WTC11 (cell line): Measurements from ENCODE around the gene CYP2C9. TPM values are rescaled to one million over a fixed set of nuclear protein-coding genes. Genes with fewer than 3 reads are reported as not detected.
"Not testable (repeated sequence)": the region's sequence is repeated elsewhere in the genome, so short reads cannot be mapped to it uniquely, and the experiment has no call there.

Source experiments
- ATAC-seq: fragments of 200-7000 bp; cut with Tn5 transposase; 2 replicates; pipeline ENCODE4 v1.10.0; 2021; ENCODE audit warnings: mild to moderate bottlenecking, moderate library complexity
- CTCF ChIA-PET: fragments of 300-600 bp; sonication (Branson Sonifier 250); formaldehyde crosslinking; loops from one replicate; lab custom pipeline; 2021; ENCODE audit warnings: antibody characterized with exemption; lab: Charles Lee
- POLR2A ChIA-PET: fragments of 350-600 bp; sonication (Branson Sonifier 250); formaldehyde crosslinking; loops from one replicate; lab custom pipeline; 2021; ENCODE audit warnings: antibody characterized with exemption; lab: Charles Lee
- DNase-seq: peaks from one replicate; pipeline ENCODE4 v3.0.0; 2021; ENCODE audit warnings: low spot score
- H3K27ac Mint-ChIP-seq: 2 replicates; pipeline ENCODE4 v1.8.0; 2021; ENCODE audit warnings: mixed read lengths
- H3K27me3 Mint-ChIP-seq: 2 replicates; pipeline ENCODE4 v1.8.0; 2021; ENCODE audit warnings: low read depth, mild to moderate bottlenecking, moderate library complexity, mixed read lengths
- H3K36me3 Mint-ChIP-seq: 2 replicates; pipeline ENCODE4 v1.8.0; 2021; ENCODE audit warnings: mixed read lengths
- H3K4me1 Mint-ChIP-seq: 2 replicates; pipeline ENCODE4 v1.8.0; 2022; ENCODE audit warnings: mixed read lengths
- H3K4me3 Mint-ChIP-seq: 2 replicates; pipeline ENCODE4 v1.8.0; 2021; ENCODE audit warnings: mild to moderate bottlenecking, moderate library complexity, mixed read lengths
- H3K9me3 Mint-ChIP-seq: 2 replicates; pipeline ENCODE4 v1.8.0; 2021; ENCODE audit warnings: mixed read lengths
- CREM ChIP-seq: sonication (generic); formaldehyde crosslinking; IDR thresholded peaks from 2 replicates; pipeline ENCODE4 v1.8.1; 2022; ENCODE audit warnings: mild to moderate bottlenecking, missing genetic modification reagents, moderate library complexity
- EMX1 ChIP-seq: fragments of 250-450 bp; sonication (Bioruptor Pico); IDR thresholded peaks from 2 replicates; pipeline ENCODE4 v1.8.0; 2021; ENCODE audit warnings: mild to moderate bottlenecking
- ETV6 ChIP-seq: sonication (generic); formaldehyde crosslinking; IDR thresholded peaks from 2 replicates; pipeline ENCODE4 v1.8.1; 2022; ENCODE audit warnings: mild to moderate bottlenecking, missing genetic modification reagents
- MAX ChIP-seq: sonication (generic); formaldehyde crosslinking; IDR thresholded peaks from 2 replicates; pipeline ENCODE4 v1.8.0; 2022; ENCODE audit warnings: mild to moderate bottlenecking, missing genetic modification reagents
- NFYB ChIP-seq: sonication (generic); formaldehyde crosslinking; conservative IDR thresholded peaks from 2 replicates; pipeline ENCODE4 v1.8.0; 2022; ENCODE audit warnings: low read depth, missing genetic modification reagents
- PRRX2 ChIP-seq: fragments of 250-450 bp; sonication (Bioruptor Pico); IDR thresholded peaks from 2 replicates; pipeline ENCODE4 v1.8.0; 2021; ENCODE audit warnings: mild to moderate bottlenecking
- RELA ChIP-seq: sonication (generic); formaldehyde crosslinking; IDR thresholded peaks from 2 replicates; pipeline ENCODE4 v1.8.1; 2022; ENCODE audit warnings: missing genetic modification reagents, mild to moderate bottlenecking, borderline replicate concordance
- TEAD1 ChIP-seq: sonication (generic); formaldehyde crosslinking; IDR thresholded peaks from 2 replicates; pipeline ENCODE4 v1.8.0; 2022; ENCODE audit warnings: mild to moderate bottlenecking, missing genetic modification reagents
- TEAD4 ChIP-seq: sonication (generic); formaldehyde crosslinking; IDR thresholded peaks from 2 replicates; pipeline ENCODE4 v1.8.0; 2022; ENCODE audit warnings: mild to moderate bottlenecking, missing genetic modification reagents
- ZNF138 ChIP-seq: sonication (generic); formaldehyde crosslinking; conservative IDR thresholded peaks from 2 replicates; pipeline ENCODE4 v1.8.1; 2022; ENCODE audit warnings: mild to moderate bottlenecking, moderate library complexity, missing genetic modification reagents
- ZNF532 ChIP-seq: fragments of 250-450 bp; sonication (Bioruptor Pico); IDR thresholded peaks from 2 replicates; pipeline ENCODE4 v1.9.0; 2021; ENCODE audit warnings: mild to moderate bottlenecking, borderline replicate concordance
- total RNA-seq: library from RNA; stranded (reverse); gene quantifications from 3 replicates; pipeline ENCODE4 v1.2.3, GENCODE V29; 2021
- TF ChIP-seq, protein P1 (sequence below): sonication (generic); formaldehyde crosslinking; conservative IDR thresholded peaks from 2 replicates; pipeline ENCODE4 v1.8.1; 2023; ENCODE audit warnings: mild to moderate bottlenecking, low read depth, missing genetic modification reagents, moderate library complexity
- TF ChIP-seq, protein P2 (sequence below): sonication (generic); formaldehyde crosslinking; IDR thresholded peaks from 2 replicates; pipeline ENCODE4 v1.8.1; 2023; ENCODE audit warnings: mild to moderate bottlenecking, missing genetic modification reagents, borderline replicate concordance
- TF ChIP-seq, protein P3 (sequence below): sonication (generic); formaldehyde crosslinking; IDR thresholded peaks from 2 replicates; pipeline ENCODE4 v1.8.0; 2023; ENCODE audit warnings: missing genetic modification reagents

Gene CYP2C9
- total RNA-seq, 1 experiment from 2014 or later = 0.50 TPM

GRCh38 chr10:94936721-94937120 lies 1.7 kb upstream of the CYP2C9 start:
- POLR2A ChIA-PET = no interaction called here
- Mint-ChIP-seq H3K27ac (no peak overlapping the region), H3K4me1 (no peaks in the 10 kb centered on the region), H3K9me3 (peaks cover 18% of the 10 kb centered on the region), H3K27me3 (no peaks in the 10 kb centered on the region; the same call in 1 of the 2 replicates), H3K36me3 (peaks cover 3% of the 10 kb centered on the region), H3K4me3 (no peak overlapping the region)
- CTCF ChIA-PET = no interaction called here
- ATAC-seq (no peak), DNase-seq (no peak)
- no peak for TF ChIP-seq MAX (CRISPR knock-in tag)
- TF ChIP-seq, protein P1, sequence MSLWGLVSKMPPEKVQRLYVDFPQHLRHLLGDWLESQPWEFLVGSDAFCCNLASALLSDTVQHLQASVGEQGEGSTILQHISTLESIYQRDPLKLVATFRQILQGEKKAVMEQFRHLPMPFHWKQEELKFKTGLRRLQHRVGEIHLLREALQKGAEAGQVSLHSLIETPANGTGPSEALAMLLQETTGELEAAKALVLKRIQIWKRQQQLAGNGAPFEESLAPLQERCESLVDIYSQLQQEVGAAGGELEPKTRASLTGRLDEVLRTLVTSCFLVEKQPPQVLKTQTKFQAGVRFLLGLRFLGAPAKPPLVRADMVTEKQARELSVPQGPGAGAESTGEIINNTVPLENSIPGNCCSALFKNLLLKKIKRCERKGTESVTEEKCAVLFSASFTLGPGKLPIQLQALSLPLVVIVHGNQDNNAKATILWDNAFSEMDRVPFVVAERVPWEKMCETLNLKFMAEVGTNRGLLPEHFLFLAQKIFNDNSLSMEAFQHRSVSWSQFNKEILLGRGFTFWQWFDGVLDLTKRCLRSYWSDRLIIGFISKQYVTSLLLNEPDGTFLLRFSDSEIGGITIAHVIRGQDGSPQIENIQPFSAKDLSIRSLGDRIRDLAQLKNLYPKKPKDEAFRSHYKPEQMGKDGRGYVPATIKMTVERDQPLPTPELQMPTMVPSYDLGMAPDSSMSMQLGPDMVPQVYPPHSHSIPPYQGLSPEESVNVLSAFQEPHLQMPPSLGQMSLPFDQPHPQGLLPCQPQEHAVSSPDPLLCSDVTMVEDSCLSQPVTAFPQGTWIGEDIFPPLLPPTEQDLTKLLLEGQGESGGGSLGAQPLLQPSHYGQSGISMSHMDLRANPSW = no peak
- TF ChIP-seq ZNF138 (CRISPR knock-in tag) = no peak
- no peak for TF ChIP-seq TEAD4 (CRISPR knock-in tag)
- TF ChIP-seq, protein P2, sequence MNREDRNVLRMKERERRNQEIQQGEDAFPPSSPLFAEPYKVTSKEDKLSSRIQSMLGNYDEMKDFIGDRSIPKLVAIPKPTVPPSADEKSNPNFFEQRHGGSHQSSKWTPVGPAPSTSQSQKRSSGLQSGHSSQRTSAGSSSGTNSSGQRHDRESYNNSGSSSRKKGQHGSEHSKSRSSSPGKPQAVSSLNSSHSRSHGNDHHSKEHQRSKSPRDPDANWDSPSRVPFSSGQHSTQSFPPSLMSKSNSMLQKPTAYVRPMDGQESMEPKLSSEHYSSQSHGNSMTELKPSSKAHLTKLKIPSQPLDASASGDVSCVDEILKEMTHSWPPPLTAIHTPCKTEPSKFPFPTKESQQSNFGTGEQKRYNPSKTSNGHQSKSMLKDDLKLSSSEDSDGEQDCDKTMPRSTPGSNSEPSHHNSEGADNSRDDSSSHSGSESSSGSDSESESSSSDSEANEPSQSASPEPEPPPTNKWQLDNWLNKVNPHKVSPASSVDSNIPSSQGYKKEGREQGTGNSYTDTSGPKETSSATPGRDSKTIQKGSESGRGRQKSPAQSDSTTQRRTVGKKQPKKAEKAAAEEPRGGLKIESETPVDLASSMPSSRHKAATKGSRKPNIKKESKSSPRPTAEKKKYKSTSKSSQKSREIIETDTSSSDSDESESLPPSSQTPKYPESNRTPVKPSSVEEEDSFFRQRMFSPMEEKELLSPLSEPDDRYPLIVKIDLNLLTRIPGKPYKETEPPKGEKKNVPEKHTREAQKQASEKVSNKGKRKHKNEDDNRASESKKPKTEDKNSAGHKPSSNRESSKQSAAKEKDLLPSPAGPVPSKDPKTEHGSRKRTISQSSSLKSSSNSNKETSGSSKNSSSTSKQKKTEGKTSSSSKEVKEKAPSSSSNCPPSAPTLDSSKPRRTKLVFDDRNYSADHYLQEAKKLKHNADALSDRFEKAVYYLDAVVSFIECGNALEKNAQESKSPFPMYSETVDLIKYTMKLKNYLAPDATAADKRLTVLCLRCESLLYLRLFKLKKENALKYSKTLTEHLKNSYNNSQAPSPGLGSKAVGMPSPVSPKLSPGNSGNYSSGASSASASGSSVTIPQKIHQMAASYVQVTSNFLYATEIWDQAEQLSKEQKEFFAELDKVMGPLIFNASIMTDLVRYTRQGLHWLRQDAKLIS (CRISPR knock-in tag) = no peak
- no peak for TF ChIP-seq EMX1
- TF ChIP-seq, protein P3, sequence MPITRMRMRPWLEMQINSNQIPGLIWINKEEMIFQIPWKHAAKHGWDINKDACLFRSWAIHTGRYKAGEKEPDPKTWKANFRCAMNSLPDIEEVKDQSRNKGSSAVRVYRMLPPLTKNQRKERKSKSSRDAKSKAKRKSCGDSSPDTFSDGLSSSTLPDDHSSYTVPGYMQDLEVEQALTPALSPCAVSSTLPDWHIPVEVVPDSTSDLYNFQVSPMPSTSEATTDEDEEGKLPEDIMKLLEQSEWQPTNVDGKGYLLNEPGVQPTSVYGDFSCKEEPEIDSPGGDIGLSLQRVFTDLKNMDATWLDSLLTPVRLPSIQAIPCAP (CRISPR knock-in tag) = no peak
- TF ChIP-seq TEAD1 (CRISPR knock-in tag) = no peak
- no peak for TF ChIP-seq RELA (CRISPR knock-in tag)
- TF ChIP-seq CREM (CRISPR knock-in tag) = no peak
- TF ChIP-seq ETV6 (CRISPR knock-in tag) = no peak

DNA sequence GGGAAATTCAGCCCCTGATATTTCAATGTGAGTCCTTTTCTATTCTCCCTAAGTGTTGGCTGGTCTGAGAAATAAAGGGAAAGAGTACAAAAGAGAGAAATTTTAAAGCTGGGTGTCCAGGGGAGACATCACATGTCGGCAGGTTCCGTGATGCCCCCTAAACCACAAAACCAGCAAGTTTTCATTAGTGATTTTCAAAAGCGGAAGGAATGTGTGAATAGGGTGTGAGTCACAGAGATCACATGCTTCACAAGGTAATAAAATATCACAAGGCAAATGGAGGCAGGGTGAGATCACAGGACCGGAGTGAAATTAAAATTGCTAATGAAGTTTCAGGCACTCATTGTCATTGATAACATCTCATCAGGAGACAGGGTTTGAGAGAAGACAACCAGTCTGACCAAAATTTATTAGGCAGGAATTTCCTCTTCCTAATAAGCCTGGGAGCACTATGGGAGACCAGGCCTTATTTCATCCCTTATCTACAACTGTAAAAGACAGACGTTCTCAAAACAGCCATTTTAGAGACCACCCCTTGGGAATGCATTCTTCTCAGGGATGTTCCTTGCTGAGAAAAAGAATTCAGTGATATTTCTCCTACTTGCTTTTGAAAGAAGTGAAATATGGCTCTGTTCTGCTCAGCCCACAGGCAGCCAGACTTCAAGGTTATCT lies 5.1 kb downstream of the CYP2C9 start:
- H3K36me3 Mint-ChIP-seq = peaks cover 44% of the 10 kb centered on the region
- H3K4me1 Mint-ChIP-seq, ATAC-seq, CTCF ChIA-PET, H3K27ac Mint-ChIP-seq, POLR2A ChIA-PET, DNase-seq, H3K4me3 Mint-ChIP-seq: not testable (repeated sequence)
- H3K9me3 Mint-ChIP-seq = peaks cover 57% of the 10 kb centered on the region
- H3K27me3 Mint-ChIP-seq = peaks cover 11% of the 10 kb centered on the region

GRCh38 chr10:94946181-94946580 lies 7.7 kb downstream of the CYP2C9 start:
- ATAC-seq, H3K4me3 Mint-ChIP-seq, CTCF ChIA-PET, POLR2A ChIA-PET, H3K27ac Mint-ChIP-seq, DNase-seq, H3K4me1 Mint-ChIP-seq: not testable (repeated sequence)
- Mint-ChIP-seq H3K36me3 (peaks cover 44% of the 10 kb centered on the region), H3K9me3 (peaks cover 53% of the 10 kb centered on the region), H3K27me3 (peaks cover 15% of the 10 kb centered on the region)

GRCh38 chr10:94963901-94964300 lies 25.4 kb downstream of the CYP2C9 start:
- Mint-ChIP-seq H3K27ac (no peak overlapping the region), H3K9me3 (peaks cover 37% of the 10 kb centered on the region), H3K4me3 (no peak overlapping the region), H3K27me3 (peaks cover 9% of the 10 kb centered on the region), H3K4me1 (no peaks in the 10 kb centered on the region), H3K36me3 (peaks cover 19% of the 10 kb centered on the region)
- ATAC-seq = peak; percentile 99
- peak; percentile 42 for DNase-seq
- CTCF ChIA-PET = interaction anchor here (0.7 to 1.5 kb wide), 27 partner anchors 8 to 411 kb away, joined by 3 to 8 read pairs (median 3); no protein-coding TSS in a partner anchor
- POLR2A ChIA-PET = no interaction called here
- no peak for TF ChIP-seq ZNF532 (CRISPR knock-in tag)
- TF ChIP-seq NFYB (CRISPR knock-in tag) = no peak
- no peak for TF ChIP-seq PRRX2 (CRISPR knock-in tag)
- TF ChIP-seq RELA (CRISPR knock-in tag) = no peak
